ENCODE data around the gene MASP1. TPM values are rescaled to one million over a fixed set of nuclear protein-coding genes. Genes with fewer than 3 reads are reported as not detected.

Gene MASP1, protein sequence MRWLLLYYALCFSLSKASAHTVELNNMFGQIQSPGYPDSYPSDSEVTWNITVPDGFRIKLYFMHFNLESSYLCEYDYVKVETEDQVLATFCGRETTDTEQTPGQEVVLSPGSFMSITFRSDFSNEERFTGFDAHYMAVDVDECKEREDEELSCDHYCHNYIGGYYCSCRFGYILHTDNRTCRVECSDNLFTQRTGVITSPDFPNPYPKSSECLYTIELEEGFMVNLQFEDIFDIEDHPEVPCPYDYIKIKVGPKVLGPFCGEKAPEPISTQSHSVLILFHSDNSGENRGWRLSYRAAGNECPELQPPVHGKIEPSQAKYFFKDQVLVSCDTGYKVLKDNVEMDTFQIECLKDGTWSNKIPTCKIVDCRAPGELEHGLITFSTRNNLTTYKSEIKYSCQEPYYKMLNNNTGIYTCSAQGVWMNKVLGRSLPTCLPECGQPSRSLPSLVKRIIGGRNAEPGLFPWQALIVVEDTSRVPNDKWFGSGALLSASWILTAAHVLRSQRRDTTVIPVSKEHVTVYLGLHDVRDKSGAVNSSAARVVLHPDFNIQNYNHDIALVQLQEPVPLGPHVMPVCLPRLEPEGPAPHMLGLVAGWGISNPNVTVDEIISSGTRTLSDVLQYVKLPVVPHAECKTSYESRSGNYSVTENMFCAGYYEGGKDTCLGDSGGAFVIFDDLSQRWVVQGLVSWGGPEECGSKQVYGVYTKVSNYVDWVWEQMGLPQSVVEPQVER
- 0.14 and 0.27 TPM in 2 replicates for total RNA-seq

DNA sequence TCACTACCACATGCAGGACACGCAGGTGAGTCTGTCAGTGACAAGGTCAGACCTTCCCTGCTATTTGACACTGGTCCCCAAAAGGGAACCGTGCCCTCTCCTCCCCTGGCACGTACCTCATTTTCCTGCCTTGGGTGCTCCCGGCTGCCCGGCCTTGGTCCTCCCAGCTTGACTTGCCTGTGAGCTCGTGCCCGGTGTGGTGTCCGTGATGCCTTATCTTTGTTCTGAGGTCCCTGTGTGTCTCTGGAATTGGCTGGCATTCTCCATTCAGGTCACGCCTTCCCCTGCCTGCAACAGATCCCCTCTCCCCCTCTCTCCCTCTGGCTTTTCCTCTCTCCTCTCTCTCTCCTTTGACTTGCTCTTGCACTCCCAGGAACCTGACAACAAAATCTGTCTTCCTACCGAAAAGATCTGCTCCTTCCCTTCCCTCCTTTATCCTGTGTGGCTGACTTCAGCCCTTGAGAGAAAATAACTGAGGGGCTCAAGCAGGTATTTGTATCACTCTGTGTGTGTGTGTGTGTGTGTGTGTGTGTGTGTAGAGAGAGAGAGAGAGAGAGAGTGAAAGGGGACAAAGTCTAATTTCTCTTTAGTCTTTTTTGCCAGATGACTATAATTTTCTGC, at the start of gene MASP1:
Gene MASP1, minus strand, starts transcription at position 226 of the 621 bp plus-strand sequence. Its CDS starts 105 bp downstream, at position 121.

DNA sequence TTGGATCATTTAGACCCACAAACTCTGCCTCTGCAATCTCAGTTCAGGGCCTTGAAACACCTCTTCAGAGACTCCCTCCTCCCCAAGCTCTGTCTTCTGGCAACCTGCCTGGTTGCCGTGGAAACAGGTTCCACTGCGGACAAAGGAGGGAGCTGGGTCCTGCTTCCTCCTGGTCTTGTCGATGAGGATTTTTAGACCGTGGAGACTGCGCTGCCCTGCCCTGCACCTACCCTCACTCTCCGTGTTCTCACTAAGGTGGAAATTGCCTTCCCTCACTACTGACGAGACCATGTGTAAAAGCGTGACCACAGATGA, 94.2 kb downstream of the MASP1 start, which contains the start of gene RTP1:
Gene RTP1, plus strand, starts transcription at position 152 of the 315 bp plus-strand sequence. Its CDS starts 30 bp downstream, at position 182.

Other genes with a start within 250 kb of the MASP1 start
- 23.8 and 28.9 TPM in 2 replicates for gene RPL39L, start 152.2 kb downstream of the MASP1 start, total RNA-seq
- gene RTP1, start 94.3 kb downstream of the MASP1 start, total RNA-seq: 0.13 TPM in 1 of 2 replicates, not detected in the other
- 0.22 TPM in 1 of 2 replicates, not detected in the other for gene RTP4, start 76.6 kb upstream of the MASP1 start, total RNA-seq

Measured in thoracic aorta endothelial cell (primary cell).